Measurements from ENCODE around the gene DBP.
A peak's percentile ranks its signal among the peaks of the same experiment; 100 is the strongest.

The DBP gene

DNA sequence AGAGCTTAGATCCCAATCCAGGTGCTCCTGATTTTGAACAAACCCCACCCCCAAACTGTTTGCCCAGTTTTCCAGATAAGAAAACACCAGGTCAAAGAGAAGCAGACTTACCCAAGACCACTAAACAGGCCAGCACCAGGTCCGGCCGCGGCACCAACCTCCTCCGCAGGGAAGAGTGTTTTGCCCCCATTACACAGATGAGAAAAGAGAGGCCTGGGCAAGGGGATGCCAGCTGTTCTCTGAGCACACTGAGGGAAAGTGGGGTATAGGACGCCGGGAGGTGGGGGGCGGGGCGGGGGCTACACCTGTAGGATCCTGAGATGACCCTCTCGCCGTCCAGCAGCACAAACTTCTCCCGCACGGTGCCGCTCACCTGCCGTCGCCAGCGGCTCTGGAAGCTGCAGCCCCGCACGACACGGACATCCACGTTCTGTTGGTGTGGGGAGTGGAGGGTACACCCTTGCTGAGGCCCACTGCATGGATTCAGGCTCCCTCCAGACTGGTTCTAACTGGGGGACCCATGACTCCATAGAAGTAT is 27.5 kb downstream of the DBP start:
- DNase-seq: no peak

DNA sequence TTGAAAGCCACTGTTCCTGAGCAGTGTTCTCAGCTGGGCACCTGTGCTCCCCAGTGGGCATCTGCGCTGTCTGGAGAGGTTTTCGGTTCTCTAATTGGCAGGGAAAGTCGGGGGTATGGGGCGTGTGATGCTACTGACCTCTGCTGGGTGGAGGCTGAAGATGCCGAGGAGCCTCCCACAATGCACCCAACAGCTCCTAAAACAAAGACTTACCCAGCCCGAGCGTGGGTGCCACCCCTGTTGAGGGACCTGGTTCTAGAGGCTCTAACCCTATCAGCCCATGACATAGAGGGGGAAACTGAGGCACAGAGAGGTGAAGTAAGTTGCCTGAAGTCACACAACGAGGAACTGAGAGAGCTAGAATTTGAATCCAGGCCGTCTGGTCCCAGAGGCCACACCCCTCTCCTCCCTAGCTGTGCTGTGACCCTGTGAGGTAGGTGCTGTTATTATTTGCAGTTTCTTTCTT is 28.3 kb downstream of the DBP start:
- peak in 5 of 14 donors; percentile 9 to 46 (median 18) for DNase-seq

DNA sequence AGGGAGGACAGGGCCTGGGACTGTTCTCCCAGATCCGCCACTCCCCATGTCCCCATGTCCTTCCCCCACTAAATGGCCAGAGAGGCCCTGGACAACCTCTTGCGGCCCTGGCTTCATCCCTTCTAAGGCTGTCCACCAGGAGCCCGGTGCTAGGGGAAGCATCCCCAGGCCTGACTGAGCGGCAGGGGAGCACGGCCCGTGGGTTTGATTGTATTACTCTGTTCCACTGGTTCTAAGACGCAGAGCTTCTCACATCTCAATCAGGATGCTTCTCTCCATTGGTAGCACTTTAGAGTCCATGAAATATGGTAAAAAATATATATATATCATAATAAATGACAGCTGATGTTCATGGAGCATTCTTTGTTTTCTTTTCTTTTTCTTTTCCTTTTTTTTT is 29.8 kb downstream of the DBP start:
- DNase-seq: no peak

DNA sequence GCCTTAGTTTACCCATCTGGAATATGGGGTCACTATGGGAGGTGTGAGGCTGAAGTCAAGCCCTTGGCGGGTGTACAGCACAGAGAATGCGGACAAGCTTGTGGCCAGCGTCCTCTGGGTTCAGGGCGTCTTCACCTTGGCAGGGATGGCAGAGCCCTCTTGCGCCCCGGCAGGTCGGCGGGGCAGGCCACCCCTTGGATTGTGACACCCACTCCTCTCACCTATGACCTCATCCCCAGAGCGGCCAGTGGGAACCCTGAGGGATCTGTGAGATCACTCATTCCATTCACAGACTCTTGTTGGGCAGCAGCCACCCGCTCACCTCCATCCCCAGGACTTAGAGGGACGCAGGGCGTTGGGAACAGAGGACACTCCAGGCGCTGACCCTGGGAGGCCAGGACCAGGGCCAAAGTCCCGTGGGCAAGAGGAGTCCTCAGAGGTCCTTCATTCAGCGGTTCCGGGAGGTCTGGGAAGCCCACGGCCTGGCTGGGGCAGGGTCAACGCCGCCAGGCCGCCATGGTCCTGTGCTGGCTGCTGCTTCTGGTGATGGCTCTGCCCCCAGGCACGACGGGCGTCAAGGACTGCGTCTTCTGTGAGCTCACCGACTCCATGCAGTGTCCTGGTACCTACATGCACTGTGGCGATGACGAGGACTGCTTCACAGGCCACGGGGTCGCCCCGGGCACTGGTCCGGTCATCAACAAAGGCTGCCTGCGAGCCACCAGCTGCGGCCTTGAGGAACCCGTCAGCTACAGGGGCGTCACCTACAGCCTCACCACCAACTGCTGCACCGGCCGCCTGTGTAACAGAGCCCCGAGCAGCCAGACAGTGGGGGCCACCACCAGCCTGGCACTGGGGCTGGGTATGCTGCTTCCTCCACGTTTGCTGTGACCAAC is 30.5 kb downstream of the DBP start, which contains the start of gene SPACA4:
Gene SPACA4, plus strand, starts transcription at position 280 of the 896 bp plus-strand sequence. Its CDS starts 237 bp downstream, at position 517.
- DNase-seq: no peak

DNA sequence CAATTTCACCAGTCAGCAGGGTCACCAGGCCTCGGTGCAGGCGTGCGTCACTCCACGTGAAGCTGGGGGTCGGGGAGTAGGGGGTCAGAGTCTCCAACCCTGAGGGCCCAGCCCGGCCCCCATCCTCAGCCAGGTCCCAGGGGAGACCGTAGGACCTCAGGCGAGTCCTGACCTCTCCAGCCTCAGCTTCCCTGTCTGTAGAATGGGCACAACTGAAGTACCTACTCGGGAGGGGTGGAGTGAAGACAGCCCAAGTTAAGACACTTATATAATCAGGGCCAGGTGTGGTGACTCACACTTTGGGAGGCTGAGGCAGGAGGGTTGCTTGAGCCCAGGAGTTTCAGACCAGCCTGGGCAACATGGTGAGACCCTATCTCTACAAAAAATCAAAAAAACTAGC is 33.3 kb downstream of the DBP start:
- DNase-seq: no peak

DNA sequence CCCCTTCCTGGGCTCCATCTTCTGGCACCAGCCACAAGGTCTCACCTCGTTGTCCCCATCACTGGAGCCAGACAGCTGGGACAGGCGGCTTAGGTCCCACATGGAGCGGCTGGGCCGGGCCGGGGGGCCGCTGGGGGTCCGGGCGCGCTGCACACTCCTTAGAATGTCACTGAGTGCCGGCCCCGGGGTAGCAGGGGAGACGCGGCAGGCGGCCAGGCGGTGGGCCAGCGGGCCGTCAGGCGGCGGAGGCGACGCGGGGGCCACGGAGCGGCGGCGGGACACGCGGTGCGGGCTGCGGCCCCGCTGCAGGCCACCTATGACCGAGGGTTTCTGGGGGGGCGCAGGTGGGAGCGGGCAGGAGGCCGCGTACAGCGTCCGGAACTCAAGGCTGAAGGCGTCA is 33.7 kb downstream of the DBP start:
- DNase-seq: no peak

DNA sequence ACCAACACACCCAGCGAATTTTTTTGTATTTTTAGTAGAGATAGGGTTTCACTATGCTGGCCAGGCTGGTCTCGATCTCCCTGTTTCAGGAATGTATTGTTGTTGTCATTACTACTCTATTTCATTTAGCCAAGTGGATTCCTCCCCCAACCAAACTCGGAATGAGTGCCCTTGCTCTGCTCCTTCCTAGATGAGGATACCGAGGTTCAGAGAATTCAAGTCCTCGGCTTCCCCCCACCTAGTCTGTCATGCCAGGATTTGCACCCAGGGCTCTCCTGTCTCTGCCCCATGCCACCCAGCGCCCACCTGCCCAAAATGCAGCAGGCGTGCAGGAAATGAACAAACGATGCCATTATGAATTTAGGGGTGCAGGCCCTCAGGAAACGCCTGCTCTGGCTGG is 34.2 kb downstream of the DBP start:
- no peak for DNase-seq

DNA sequence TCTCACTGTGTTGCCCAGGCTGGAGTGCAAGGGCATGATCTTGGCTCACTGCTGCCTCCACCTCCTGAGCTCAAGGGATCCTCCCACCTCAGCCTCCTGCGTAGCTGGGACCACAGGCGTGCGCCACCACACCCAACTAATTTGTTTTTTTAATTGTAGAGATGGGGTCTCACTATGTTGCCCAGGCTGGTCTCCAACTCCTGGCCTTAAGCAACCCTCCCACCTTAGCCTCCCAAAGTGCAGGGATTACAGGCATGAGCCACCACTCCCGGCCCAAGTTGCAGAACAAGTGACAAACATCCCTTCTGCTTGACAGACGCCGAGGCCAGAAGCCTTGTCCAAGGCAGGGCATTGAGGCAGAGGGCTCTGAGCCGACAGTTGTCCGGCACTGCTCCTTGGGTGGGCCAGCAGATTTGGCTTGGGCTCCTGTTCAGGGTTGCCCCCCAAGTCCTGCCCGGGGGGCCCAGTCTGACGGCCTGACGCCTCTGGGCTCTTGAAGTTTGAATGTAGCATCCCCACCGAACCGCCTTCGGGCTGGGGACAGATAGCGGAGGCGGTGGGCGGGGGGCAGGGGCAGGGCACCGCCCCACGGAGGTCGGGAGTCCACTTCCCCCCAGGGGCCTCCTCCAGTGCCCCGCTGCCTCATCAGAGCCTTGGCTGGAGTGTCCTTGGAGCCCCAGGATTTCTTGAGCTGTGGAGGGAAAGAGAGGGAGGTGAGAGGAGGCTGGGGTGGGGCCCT is 36.3 kb downstream of the DBP start:
- DNase-seq: no peak

DNA sequence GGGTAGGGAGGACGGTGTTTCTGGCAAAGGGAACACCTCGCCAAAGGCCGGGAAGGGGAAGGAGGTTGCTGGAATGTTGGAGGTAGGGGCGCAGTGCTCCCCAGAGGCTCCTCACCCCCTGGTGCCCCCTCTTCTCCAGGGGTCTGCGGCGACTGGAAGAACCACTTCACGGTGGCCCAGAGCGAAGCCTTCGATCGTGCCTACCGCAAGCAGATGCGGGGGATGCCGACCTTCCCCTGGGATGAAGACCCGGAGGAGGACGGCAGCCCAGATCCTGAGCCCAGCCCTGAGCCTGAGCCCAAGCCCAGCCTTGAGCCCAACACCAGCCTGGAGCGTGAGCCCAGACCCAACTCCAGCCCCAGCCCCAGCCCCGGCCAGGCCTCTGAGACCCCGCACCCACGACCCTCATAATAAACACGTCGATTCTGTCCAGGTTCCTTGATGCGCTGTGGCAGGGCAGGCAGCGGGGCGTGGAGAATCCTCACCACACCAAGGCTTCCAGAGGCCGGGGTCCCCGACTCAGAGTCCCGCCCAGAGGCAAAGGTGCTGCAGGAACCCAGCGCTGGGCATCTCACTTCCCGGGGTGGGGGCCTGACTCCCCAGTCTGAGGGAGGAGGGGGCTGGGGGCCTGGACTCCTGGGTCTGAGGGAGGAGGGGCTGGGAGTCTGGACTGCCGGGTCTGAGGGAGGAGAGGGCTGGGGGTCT is 38.0 kb downstream of the DBP start:
- no peak for DNase-seq

DNA sequence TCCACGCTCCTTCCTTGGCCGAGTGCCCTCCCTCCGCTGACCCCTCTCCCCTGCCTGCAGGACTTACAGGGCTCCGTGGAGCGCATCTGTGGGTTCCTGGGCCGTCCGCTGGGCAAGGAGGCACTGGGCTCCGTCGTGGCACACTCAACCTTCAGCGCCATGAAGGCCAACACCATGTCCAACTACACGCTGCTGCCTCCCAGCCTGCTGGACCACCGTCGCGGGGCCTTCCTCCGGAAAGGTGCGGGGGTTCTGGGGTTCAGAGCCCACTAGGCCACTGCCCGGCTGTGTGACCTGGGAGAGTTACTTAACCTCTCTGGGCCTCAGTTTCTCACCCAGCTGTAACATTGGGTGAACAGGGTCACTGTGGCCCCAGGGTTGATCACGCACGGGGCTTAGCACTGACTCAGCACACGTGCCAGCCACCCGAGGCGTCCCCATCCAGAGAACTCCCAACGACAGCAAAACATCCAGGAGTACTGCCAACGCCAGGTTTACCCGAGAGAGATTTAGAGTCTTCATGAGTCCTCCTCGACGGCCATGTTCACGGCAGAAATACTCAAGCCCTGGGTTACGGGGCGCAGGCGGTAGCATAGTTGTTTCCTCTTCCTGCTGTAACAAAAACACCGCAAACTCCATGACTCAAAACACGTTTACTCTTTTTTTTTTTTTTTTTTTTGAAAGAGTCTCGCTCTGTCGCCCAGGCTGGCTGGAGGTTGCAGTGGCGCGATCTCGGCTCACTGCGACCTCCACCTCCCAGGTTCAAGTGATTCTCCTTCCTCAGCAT is 40.3 kb downstream of the DBP start:
- DNase-seq: no peak

DNA sequence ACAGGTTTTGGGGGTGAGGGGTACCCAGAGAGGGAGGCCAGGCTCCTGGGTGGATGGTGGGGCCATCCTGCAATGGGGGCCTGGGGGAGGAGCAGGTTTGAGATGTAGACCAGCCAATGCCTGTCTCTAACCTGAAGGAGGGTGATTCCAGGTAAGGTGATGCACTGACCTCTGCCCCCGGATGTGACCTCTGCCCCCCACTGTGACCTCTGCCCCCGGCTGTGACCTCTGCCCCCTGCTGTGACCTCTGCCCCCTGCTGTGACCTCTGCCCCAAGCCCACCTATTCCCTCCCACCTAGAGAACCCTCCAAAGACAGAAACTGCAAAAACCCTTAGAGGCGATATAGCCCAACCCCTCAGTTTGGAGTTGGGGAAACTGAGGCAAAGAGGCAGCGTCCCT is 40.9 kb downstream of the DBP start:
- DNase-seq: no peak

DNA sequence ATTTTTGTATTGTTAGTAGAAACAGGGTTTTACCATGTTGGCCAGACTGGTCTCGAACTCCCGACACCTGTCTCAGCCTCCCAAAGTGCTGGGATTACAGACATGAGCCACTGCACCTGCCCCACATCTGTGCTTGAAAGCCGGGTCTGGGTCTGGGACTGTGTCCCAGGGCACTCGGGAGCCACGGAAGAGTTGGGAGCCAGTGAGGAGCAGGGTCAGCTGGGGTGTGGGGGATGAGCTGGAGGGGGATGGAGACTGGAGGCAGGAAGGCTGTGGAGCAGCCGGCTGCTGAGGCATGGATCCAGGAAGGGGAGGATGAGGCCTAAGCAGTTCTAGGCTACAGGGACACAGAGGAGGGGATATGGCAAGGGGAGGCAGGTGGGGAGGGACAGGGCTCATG is 41.3 kb downstream of the DBP start:
- DNase-seq: no peak

DNA sequence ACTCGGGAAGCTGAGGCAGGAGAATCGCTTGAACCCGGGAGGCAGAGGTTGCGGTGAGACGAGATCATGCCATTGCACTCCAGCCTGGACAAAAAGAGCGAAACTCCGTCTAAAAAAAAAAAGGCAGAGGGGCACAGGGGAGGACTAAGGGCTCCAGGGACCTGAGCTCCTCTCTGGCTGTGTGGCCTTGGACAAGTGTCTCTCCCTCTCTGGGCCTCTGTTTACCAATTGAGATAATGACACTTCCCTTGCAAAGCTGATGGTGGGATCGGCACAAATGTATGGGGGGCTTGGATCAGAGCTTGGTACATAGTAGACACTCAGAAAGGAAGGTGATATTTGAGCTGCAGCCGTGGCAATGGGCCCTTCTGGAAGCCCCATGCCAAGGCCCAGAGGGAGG is 42.0 kb downstream of the DBP start:
- no peak for DNase-seq

DNA sequence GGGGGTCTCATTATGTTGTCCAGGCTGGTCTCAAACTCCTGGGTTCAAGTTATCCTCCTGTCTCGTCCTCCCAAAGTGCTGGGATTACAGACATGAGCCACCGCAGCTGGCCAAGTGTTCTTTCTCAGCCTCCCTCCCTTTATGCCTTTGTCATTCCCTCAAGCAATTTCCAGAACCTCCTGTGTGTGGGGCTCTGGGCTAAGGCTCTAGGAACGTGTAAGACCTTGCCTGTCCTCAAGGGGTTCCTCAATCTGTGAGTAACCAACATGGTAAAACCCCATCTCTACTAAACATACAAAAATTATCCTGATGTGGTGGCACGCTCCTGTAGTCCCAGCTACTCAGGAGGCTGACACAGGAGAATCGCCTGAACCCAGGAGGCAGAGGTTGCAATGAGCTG is 46.2 kb downstream of the DBP start:
- no peak for DNase-seq

DNA sequence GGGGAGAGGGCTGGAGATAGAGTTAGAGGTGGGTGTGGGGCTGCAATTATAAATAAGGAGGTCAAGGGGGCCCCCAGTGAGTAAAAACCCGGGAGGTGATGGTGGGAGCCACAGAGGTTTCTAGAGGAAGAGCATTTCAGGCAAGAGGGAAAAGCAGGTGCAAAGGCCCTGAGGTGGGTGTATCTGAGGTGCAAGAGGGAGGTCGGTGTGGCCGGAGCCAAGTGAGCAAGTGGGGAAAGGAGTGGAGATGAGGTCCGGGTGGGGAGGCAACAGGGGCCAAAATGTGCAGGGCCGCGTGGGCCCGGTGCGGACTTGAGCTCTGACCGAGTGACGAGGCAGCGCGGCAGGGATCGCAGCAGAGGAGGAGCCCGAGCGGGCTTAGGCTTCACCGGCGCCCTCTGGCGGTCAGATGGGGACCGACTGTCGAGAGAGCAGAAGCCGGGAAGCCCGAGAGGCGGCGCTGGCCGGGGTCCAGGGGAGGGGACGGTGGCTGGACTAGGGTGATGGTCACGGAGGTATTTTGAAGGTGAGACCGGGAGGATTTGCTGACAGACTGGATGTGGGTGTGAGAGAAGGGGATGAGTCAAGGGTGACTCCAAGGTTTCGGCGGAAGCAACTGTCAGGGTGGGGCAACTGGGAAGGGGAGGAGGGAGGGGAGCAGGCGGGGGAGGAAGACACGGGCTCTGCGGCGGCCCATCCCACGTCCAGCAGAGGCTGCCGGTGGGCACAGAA is 48.3 kb downstream of the DBP start:
- peak in 13 of 14 donors; percentile 19 to 85 (median 62) for DNase-seq

DNA sequence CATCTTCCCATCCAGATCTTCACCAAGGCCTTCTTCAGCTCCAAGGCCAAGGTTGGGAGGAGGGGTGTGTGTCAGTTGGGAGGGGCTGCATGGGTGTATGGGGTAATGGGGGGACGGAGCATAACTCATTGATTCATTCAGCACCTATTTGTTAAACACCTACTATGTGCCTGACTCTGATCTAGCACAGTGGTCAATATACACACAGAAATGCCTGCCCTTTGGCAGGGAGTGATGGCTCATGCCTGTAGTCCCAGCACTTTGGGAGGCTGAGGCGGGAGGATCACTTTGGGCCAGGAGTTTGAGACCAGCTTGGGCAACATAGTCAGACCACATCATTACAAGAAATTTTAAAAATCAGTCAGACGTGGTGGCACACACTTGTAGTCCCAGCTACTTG is 49.8 kb downstream of the DBP start:
- no peak for DNase-seq

DNA sequence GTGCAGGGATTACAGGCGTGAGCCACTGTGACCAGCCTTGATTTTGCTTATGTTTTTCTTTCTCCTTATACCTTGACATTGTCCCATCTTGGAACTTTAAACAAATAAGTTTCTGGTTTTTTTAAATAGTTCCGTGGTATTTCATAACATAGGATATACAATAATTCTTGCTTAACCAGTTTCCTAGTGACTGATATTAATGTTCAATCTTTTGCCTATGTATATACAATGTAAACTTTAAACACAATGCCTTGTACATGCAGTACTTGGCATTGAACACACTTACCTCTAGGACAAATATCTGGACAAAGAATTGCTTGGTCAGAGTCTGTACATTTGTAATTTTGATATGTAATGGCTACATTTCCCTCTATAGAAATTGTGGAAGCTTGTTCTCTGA is 55.0 kb downstream of the DBP start:
- no peak for DNase-seq

Measured in C1 segment of cervical spinal cord (tissue), 14 donors.